GM20431 (cell line): Measurements from ENCODE around the gene SGMS1.
"Not testable (repeated sequence)": the region's sequence is repeated elsewhere in the genome, so short reads cannot be mapped to it uniquely, and the experiment has no call there.

Experiments used
- in situ Hi-C: fragments of 300-500 bp; cut with MseI, MboI; formaldehyde crosslinking; loops from one replicate; pipeline ENCODE4 v1.15.0; 2020; ENCODE audit warnings: low sequenced_read_pairs; ENCODE audit not compliant: unreplicated experiment

The SGMS1 gene

DNA sequence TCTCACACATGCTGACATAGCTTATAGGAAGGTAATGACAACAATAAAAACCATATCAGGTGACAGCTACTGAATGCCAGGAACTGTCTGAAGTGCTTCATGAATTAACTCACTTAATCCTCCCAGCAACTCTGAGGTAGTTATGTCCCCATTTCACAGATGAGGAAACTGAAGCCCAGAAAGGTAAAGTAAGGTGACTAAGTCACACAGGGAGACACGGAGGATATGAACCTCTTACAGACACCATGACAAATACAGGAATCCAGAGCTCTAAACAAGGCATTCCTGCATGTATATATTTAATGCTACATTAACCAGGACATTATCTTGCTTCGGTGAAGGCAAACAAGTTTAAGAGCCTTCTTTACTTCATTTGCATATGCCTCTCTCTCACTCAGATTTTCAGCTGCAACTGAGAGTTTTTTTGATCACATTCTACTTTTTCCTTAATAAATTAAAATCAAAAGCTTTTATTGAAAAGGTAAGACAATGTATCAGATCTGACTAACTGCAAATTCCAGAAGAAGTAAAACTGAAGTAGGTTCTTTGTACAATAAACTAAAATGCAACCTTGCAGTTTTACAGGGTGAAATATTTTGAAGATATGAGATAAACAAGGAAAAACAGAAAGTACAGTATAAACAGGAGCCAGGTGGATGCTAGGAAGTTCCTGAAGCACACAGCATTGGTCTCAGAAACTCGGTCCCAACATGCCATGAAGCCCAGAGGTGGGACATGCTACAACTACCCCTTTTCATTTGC is 79.5 kb downstream of the SGMS1 start:
- in situ Hi-C loops: no loop called here

DNA sequence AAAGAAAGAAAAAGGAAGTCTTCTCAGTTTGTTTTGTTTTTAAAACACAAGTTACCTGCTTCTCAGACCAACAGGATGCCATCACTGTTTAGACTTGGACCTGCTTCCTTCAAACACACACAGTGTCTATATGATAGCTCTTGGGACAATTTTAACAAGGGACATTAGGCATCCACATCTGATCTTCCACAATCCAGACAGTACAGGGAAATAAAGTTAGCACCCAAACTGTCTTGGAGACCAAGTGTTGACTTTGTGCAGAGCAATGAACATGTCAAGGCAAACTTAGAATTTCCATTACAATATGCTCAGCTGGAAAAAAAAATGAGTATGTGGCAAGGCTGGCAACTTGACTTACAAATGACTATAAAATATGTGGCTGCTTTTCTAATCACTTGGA is 80.9 kb downstream of the SGMS1 start:
- in situ Hi-C loops: no loop called here

DNA sequence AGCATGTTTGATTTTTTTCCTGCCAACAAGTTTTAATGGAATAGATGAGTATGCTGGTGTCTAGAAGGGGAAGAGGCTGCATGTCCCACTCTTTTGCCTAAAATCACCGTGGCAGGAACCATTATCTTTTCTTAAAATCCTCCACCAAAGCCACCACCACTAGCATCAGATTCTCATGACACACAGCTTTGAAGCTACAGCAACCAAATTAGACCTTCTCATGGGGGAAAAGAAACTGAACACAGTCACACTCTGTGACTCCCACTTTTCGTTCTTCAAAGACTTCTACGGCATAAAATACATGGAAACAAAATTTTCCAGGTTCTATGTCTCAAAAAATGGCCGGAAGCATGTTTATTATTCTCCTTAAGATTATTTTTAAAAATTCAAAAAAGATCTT is 81.8 kb downstream of the SGMS1 start:
- in situ Hi-C loops: no loop called here

DNA sequence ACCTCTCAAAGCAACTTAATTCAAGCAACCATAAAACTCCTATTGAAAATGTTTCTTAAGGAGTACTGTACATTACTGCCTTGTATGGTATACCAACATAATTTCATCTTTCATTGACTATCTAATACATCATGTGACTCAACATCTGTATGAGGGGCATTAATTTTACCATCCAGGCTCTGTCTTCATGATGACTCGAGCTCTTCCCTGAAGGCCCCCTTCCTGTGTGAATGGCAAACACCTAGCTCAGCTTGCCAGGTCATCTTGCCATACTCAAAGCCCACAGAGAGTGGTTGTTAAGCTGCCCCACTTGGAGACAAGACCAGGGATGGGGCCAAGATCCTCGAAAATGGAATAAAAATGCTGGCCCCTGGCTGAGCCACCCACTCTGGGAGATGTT is 82.4 kb downstream of the SGMS1 start:
- in situ Hi-C loops: no loop called here

DNA sequence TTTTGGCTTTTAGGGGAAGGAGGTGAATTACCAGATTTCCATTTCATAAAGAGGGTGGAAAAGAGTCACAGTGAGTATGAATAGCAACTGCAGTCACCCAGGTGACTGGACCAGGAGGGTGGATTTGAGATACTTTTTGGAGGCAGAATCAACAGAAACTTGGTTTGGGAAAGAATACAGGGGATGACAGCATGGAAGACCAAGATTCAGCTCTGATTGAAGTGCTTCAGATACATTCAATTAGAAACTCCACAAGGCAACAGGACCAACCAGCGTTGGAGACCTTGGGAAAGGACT is 83.0 kb downstream of the SGMS1 start:
- in situ Hi-C loops: no loop called here

DNA sequence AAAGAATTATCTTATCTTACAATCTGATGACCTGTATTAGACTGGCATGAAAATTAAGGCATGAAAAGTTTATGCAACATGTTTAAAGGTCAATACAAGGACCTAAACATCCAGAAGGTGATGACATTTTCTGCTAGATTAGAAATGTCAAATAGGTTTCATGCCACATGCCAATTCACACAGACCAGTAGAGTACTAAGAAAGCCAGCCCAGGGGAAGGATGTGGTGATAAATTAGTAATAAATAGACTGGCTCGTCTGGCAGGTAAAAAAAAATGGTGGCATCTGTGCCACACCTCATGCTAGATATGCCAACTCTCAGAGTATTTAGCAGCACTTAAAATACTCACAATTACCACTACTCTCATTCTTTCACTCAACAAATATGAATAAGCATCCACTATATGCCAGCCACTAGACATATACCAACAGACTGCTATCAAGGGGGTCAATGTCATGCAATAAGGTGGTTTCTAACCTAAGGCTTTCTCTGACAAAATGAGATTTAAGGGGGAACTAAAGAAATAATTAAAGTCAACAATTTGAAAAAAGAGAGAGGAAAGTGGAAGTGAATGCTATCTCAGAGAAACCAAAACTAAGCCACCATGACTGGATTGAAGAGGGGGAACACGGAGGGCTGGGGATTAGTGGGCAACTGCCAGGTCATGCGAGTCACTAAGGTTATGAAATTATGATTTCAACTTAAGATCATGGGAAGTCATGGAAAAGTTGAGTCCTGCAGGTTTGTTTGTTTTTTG is 83.5 kb downstream of the SGMS1 start:
- in situ Hi-C loops: no loop called here

DNA sequence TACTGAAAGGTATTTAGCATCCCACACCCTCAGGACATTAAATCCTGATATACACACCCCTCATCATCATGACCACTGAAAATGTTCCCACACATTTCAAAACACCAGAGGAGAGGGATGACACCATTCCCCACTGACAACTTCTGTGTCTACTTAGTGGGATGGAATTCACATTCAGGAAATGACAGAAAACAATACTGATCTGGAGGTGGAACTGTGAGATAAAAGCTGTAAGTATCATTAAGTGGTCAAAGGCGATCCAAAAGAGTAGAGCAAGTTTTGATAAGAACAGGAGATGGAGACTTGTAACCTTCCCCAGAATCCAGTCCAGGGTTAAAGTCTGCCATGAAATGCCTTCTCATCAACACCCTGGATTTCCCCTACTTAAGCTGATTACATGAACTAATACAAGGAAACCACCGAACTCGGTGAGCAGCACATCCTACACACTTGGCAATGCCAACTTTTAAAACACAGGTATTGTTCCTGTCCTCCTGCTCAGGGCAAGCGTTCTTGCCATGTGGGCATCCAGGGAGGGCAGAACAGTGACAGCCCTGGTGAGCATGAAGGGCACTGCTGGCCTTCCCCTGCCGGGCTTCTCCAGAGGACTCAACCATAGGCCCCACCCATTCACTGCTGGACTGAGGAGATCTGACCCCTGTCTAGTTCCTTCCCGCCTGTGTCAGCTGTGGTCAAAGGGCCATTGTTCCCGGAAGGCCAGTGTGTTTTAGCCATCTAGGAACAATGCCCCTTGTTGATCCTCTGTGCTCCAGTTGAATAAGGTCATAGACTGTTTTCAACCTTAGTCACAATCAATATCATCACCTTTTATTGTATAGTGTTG is 85.0 kb downstream of the SGMS1 start:
- in situ Hi-C loops: no loop called here

DNA sequence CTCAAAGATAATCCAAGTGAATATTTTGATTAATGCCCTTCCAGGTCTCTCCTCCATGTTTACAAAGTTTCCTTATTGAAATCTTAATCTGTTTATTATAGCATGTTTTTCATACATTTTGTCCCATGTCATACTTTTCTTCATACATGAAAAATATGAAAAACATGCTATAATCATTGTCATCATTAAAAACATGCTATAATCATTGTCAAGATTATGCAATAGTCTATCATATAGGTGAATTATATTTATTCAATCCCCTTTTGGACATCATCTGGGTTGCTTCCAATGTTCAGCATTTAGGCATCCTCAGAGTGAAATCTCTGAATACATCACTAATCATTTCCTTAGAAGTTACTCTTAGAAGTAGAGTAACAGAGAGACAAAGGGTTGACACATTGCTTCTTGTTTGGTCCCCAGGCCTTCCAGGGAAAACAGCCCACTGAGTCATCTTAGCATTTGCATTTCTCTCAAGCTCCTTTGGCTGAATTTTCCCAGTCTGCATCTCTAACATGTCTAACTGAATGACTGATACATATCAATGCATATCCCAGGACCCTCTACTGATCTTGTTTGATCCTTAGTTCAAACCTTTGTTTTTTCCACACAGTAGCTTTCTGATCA is 87.0 kb downstream of the SGMS1 start:
- in situ Hi-C loops: no loop called here

DNA sequence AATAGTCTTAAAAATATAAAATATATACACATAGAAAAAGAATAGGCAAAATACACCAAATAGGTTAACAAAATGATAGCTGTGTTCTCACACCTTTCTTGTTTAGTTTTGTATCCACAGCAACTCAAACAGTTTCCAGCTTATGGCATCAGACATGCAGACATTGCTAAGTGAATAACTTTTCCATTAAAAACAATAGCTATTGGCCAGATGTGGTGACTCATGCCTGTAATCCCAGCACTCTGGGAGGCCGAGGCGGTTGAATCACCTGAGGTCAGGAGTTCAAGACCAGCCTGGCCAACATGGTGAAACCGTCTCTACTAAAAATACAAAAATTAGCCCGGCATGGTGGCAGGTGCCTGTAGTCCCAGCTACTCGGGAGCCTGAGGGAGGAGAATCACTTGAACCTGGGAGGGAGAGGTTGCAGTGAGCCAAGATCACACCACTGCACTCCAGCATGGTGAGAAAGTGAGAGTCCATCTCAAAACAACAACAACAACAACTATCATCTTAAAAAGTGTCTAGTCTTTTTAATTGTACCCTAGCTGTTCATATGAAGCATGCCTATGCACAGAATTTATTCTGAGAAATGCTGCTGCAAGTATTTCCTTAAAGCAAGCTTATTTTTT is 88.9 kb downstream of the SGMS1 start:
- in situ Hi-C loops: not testable (repeated sequence)

DNA sequence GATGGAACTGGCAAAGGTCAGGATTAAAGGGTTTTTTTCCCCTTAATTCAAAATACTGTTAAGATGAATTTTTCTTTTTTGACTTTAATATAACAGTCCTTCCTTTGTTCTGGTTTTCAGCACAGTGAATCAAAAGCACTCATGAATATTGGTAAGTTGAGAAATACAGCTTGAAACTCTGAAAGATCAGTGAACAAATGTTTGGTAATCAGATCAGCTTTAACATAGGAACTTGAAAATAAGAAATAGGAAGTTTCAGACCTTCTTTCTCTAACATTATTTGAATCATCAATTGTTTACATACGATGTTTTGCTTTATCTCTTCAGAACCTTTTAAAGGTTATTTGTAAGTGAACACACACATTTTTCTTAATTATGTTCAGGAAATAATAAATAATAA is 90.5 kb downstream of the SGMS1 start:
- in situ Hi-C loops: no loop called here

DNA sequence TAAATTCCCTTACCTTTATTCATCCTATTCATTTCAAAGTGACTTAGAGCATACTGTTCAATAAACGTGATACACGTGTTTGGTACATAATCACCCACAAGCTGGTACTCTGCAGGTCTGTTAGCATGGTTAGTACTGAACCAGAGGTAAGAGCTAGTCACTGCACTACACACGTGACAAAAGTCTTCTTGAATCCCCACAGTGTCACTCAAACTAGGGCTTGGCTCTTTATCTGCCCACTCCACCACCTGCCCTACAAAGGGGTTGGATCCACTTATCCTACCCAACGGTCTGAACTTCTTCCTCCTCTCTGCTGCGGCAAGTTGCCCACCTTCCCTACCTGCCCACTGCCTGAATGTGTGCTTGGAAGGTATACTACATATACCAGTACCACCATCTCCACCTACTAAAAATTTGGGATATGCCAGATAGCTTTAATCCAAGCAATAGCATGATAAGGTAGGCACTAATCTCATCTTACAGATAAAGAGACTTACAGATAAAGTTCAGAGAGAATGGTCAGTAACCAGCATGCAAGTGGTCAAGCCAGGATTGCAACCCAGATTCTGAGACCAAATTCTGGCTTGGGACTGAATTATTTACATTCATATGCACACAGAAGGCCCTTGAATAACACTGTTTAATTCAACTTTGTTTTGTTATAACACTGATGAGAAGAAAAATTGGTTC is 92.2 kb downstream of the SGMS1 start:
- in situ Hi-C loops: no loop called here

DNA sequence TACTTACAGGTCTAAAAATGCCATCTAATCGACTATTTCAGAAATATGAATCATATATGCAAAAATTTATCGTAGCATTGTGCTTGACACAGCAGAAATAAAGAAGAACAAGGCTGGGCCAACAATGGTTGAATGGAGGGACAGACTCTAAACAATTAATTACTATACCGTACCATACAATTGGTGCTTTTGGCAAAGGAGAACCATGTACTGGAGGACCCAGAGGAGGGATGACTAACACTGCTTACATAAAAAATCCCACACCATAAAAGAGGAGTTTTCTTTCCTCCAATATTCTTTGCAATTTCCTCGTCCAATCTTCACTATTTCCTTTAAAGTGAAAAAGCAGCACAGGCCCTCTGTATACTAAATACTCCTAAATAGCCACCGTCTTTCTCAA is 94.1 kb downstream of the SGMS1 start:
- in situ Hi-C loops: no loop called here

DNA sequence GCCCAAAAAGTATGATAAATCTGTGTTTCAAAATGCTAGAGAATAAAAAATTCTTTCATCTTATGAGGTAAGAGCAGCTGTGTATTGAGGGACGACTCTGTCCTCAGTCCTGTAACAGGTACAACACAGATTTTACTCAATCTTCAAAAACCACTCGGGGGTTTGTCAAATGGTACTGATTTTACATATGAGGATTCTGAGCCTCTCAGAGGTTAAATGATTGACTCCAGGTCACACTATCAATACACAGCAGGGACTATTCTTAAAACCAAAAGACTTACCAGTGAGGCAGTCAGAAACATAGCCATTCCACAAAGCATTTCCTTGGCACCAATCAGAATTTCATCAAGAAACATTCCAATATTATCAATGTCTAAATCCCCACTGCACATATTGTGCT is 95.5 kb downstream of the SGMS1 start:
- in situ Hi-C loops: no loop called here

DNA sequence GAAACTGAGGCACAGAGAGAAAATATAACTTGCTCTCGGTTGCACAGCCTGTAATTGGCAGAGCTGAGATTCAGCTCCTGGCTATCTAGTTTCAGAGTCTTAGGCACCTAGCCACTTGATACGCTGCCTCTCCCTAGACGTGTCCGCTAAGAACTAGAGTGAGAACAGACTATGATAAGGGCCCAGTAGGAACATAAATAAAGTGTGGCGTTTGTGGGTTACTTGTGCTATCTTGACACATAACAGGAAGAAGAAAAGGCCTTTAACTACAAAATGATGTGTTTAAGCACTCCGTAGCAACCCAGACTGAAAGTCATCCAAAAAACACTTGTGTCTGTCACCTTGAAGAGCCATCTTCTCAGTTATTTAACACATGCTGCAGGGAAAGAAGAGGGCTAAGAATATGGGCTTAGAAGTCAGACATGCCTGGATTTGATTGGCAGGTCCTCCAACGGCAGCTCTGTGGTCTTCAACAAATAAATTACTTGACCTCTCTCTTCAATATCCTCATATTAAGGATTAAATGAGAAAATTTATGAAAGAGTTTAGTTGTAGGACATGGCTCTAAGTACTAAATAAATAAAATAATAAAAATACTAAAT is 96.2 kb downstream of the SGMS1 start:
- in situ Hi-C loops: no loop called here

DNA sequence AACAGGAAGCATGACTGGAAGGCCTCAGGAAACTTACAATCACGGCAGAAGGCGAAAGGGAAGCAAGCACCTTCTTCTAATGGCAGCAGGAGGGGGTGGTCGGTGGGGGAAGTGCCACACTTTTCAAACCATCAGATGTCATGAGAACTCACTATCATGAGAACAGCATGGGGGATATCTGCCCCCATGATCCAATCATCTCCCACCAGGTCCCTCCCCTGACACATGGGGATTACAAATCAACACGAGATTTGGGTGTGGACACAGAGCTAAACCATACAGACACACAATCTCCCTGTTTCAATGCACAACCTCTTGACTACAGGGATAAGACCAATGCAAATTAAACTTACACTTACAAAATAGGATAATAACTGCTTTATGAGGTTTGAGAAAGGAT is 97.6 kb downstream of the SGMS1 start:
- in situ Hi-C loops: no loop called here

DNA sequence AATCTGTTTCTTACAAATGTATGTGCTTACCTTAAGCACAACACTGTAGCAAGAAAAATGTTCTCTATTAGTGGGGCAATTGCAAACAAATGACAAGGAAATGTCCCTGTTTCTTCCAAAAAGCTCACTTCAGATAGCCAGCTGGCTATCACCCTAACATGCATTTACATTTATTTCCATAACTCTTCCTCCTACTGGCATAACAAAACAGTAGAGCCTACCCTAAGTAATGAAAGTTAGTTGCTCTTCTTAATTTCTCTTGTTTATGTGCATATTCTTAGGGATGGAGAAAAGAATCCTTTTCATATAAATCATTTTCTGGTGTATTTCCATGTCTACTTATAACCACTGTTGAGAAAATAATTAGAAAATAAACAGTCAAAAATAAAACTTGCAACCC is 100.4 kb downstream of the SGMS1 start:
- in situ Hi-C loops: no loop called here

DNA sequence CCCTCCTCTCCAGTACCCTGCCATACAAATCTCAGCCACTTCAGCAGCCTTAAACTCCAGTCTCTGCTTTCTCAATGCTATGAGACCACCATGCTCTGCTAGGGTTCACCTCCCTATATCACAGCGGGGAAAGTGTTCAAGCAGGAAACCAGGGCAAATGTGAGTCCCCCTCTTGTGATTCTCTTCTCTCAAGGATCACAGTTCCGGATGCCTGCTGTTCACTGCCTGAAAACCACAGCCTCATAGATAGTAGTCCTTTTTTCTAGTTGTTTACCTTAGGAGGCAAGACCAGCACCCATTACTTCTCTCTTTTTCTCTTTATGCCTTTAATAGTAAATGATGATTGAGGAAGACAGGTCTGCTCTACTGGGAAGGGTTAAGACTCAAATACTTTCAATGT is 100.8 kb downstream of the SGMS1 start:
- in situ Hi-C loops: no loop called here

DNA sequence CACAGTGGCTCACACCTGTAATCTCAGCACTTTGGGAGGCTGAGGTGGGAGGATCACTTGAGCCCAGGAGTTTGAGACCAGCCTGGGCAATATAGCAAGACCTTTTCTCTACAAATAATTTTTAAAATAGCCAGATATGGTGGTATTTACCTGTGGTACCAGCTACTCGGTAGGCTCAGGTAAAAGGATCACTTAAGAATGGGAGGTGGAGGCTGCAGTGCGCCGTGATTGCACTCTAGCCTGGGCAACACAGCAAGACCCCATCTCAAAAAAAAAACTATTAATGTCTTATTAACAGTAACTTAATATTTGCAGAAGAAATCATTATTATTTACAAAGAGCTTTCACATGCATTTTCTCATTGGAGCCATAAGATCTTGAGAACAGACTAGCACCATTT is 103.6 kb downstream of the SGMS1 start:
- in situ Hi-C loops: no loop called here

DNA sequence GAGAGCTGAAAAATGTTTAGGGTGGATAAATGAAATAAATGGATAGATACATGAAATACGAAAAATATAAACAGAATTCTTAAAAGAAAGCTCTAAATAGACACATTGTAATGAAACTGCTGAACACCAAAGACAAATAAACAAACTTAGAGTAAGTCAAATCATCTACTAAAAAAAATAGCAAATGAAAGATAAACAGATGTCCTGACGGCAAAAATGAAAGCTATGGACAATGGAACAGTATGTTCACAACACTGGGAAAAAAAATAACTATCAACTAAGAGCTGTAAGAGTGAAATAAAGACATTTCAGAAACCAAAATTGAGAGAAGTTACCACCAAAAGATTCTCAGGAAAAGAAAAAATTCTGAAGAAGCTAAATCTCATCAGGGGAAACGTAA is 106.1 kb downstream of the SGMS1 start:
- in situ Hi-C loops: no loop called here
